Measurements from ENCODE around the gene WAPL.

Gene WAPL

DNA sequence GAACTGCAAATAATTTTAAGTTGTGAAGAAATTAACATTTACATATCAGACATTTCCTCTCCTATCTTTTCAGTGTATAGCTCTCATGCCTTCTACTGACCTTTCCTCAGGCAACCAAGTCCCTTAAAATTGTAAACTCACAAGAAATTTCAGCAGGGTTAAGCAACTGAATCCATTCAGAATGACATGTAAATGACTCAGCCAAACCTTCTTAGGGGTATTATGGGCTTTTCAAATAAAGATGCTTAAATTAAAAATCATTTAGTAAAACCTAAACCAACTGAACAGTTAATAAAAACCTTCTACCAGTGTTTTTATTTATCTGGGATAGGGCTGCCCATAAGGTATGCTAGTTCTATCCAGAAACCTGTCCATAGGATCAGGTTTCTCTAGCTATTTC, 20.7 kb downstream of the WAPL start:
- H3K27ac ChIP-seq (ENCODE audit: low read depth, low read length) = no peak overlapping the region
- no peak overlapping the region for H3K4me3 ChIP-seq (ENCODE audit: low read depth, low read length)

GRCh38 chr10:86498598-86498997, 23.0 kb downstream of the WAPL start:
- H3K27ac ChIP-seq (ENCODE audit: low read depth, low read length) = no peak overlapping the region
- H3K4me3 ChIP-seq (ENCODE audit: low read depth, low read length) = no peak overlapping the region
- no peak overlapping the region for H3K9ac ChIP-seq (ENCODE audit: low read length)
- H3K4me1 ChIP-seq (ENCODE audit: control insufficient read depth, insufficient read depth, low read length) = no peaks in the 10 kb centered on the region
- no peaks in the 10 kb centered on the region for H3K9me3 ChIP-seq (ENCODE audit: control insufficient read depth, insufficient read depth, low read depth, low read length)
- peaks cover 75% of the 10 kb centered on the region for H3K36me3 ChIP-seq (ENCODE audit: control insufficient read depth, insufficient read depth, low read length)
- H3K27me3 ChIP-seq (ENCODE audit: control insufficient read depth, insufficient read depth, low read length) = no peaks in the 10 kb centered on the region

More for the DNA sequence above, 20.7 kb downstream of the WAPL start:
- H3K36me3 ChIP-seq (ENCODE audit: control insufficient read depth, insufficient read depth, low read length) = peaks cover 63% of the 10 kb centered on the region
- H3K4me1 ChIP-seq (ENCODE audit: control insufficient read depth, insufficient read depth, low read length) = peaks cover 4% of the 10 kb centered on the region; the same call in 1 of the 2 replicates
- no peaks in the 10 kb centered on the region for H3K9me3 ChIP-seq (ENCODE audit: control insufficient read depth, insufficient read depth, low read depth, low read length)
- no peak overlapping the region for H3K9ac ChIP-seq (ENCODE audit: low read length)
- no peaks in the 10 kb centered on the region for H3K27me3 ChIP-seq (ENCODE audit: control insufficient read depth, insufficient read depth, low read length)

DNA sequence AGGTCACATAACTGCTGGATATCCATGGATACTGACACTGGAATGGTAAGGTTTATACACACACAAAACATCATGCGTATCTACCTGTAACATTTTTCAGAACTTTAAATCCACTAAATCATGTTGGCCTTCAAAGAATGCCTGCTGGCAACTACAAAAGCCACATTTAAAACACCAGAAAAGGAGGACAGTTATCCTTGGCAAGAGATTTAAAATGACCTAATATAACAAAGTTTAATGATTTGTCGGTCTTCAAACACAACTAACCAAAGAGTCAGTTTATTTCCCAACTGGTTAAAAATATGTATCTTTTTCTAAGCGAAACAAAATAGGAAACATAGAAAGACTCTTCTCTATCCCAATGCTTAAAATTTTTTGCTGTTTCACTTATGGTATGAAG, 24.0 kb downstream of the WAPL start:
- Histone ChIP-seq H3K9ac (ENCODE audit: low read length) (no peak overlapping the region), H3K4me1 (ENCODE audit: control insufficient read depth, insufficient read depth, low read length) (no peaks in the 10 kb centered on the region), H3K36me3 (ENCODE audit: control insufficient read depth, insufficient read depth, low read length) (peaks cover 68% of the 10 kb centered on the region), H3K27me3 (ENCODE audit: control insufficient read depth, insufficient read depth, low read length) (no peaks in the 10 kb centered on the region), H3K4me3 (ENCODE audit: low read depth, low read length) (no peak overlapping the region), H3K9me3 (ENCODE audit: control insufficient read depth, insufficient read depth, low read depth, low read length) (no peaks in the 10 kb centered on the region), H3K27ac (ENCODE audit: low read depth, low read length) (no peak overlapping the region)

DNA sequence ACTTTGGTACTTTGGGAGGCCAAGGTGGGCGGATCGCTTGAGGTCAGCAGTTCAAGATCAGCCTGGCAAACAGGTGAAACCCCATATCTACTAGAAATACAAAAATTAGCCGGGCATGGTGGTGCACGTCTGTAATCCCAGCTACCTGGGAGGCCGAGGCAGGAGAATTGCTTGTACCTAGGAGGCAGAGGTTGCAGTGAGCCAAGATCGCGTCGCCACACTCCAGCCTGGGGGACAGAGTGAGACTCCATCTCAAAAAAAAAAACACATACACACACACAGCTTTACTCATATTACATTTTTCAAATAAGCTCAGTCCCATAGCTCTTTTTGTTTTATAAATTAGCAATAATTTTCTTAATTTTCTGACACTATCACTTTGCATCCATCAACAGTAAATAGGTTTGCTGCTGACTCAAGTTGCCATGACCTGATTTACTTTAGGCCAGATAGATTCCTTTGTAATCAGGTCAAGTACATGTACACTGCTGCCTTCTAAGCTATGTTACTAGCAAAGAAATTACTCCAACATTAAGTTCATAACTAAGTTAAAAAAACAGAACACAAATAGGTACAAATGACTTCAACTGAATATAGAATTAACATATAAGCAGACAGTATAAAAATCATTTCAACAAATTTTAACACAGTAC, 31.5 kb downstream of the WAPL start:
- no peak overlapping the region for H3K9ac ChIP-seq (ENCODE audit: low read length)
- H3K4me1 ChIP-seq (ENCODE audit: control insufficient read depth, insufficient read depth, low read length) = no peaks in the 10 kb centered on the region
- no peaks in the 10 kb centered on the region for H3K9me3 ChIP-seq (ENCODE audit: control insufficient read depth, insufficient read depth, low read depth, low read length)
- H3K27me3 ChIP-seq (ENCODE audit: control insufficient read depth, insufficient read depth, low read length) = no peaks in the 10 kb centered on the region
- no peak overlapping the region for H3K4me3 ChIP-seq (ENCODE audit: low read depth, low read length)
- no peak overlapping the region for H3K27ac ChIP-seq (ENCODE audit: low read depth, low read length)
- H3K36me3 ChIP-seq (ENCODE audit: control insufficient read depth, insufficient read depth, low read length) = peaks cover 54% of the 10 kb centered on the region

GRCh38 chr10:86489071-86489810, 32.4 kb downstream of the WAPL start:
- H3K27me3 ChIP-seq (ENCODE audit: control insufficient read depth, insufficient read depth, low read length) = no peaks in the 10 kb centered on the region
- no peak overlapping the region for H3K4me3 ChIP-seq (ENCODE audit: low read depth, low read length)
- H3K36me3 ChIP-seq (ENCODE audit: control insufficient read depth, insufficient read depth, low read length) = peaks cover 51% of the 10 kb centered on the region
- no peaks in the 10 kb centered on the region for H3K9me3 ChIP-seq (ENCODE audit: control insufficient read depth, insufficient read depth, low read depth, low read length)
- no peaks in the 10 kb centered on the region for H3K4me1 ChIP-seq (ENCODE audit: control insufficient read depth, insufficient read depth, low read length)
- H3K9ac ChIP-seq (ENCODE audit: low read length) = no peak overlapping the region
- H3K27ac ChIP-seq (ENCODE audit: low read depth, low read length) = no peak overlapping the region

DNA sequence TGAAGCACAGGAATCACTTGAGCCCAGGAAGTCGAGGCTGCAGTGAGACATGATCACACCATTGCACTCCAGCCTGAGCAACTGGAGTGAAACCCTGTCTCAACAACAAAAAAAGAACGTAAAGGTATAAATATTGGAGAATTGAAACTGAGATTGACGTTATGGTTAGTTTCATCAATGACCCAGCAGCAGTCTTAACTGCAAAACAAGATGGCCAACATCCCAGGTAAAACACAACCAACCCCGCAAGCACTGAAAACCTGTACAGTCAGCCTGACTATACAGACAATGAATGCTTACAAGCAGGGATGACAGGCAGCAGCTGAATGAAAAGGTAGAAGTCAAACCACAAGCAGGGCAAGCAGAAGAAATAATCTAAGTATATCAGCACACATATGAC, 34.7 kb downstream of the WAPL start:
- Histone ChIP-seq H3K9ac (ENCODE audit: low read length) (no peak overlapping the region), H3K27me3 (ENCODE audit: control insufficient read depth, insufficient read depth, low read length) (no peaks in the 10 kb centered on the region), H3K4me3 (ENCODE audit: low read depth, low read length) (no peak overlapping the region), H3K36me3 (ENCODE audit: control insufficient read depth, insufficient read depth, low read length) (peaks cover 61% of the 10 kb centered on the region), H3K9me3 (ENCODE audit: control insufficient read depth, insufficient read depth, low read depth, low read length) (no peaks in the 10 kb centered on the region), H3K27ac (ENCODE audit: low read depth, low read length) (no peak overlapping the region), H3K4me1 (ENCODE audit: control insufficient read depth, insufficient read depth, low read length) (no peaks in the 10 kb centered on the region)

- no peak overlapping the region for H3K9ac ChIP-seq (ENCODE audit: low read length)
- no peak overlapping the region for H3K4me3 ChIP-seq (ENCODE audit: low read depth, low read length)
- H3K27me3 ChIP-seq (ENCODE audit: control insufficient read depth, insufficient read depth, low read length) = no peaks in the 10 kb centered on the region
- H3K9me3 ChIP-seq (ENCODE audit: control insufficient read depth, insufficient read depth, low read depth, low read length) = no peaks in the 10 kb centered on the region
- H3K4me1 ChIP-seq (ENCODE audit: control insufficient read depth, insufficient read depth, low read length) = 0 out of 2 replicates have a peak, but pooled peaks cover 3% of the 10 kb centered on the region
- H3K27ac ChIP-seq (ENCODE audit: low read depth, low read length) = no peak overlapping the region
- H3K36me3 ChIP-seq (ENCODE audit: control insufficient read depth, insufficient read depth, low read length) = peaks cover 44% of the 10 kb centered on the region
Observed at GRCh38 chr10:86483664-86484063, 37.9 kb downstream of the WAPL start.

DNA sequence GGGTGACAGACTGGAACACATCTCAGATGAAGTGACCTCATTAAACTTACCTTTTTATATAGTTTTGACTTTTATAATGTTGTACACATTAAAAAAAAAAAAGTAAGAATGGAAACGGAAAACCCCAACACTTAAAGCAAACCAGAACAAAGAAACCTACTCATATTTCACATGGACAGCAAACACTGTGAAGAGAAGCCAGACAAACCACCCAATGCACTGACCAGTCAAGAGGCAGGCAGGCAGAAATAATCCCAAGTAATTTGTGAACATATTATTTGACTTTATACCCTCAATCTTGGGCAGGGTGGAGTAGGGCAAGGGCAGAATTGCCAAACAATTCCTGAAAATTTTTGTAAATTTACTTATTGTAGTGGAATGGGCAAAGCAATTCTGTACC, 39.8 kb downstream of the WAPL start:
- Histone ChIP-seq H3K9me3 (ENCODE audit: control insufficient read depth, insufficient read depth, low read depth, low read length) (no peaks in the 10 kb centered on the region), H3K36me3 (ENCODE audit: control insufficient read depth, insufficient read depth, low read length) (peaks cover 32% of the 10 kb centered on the region)

DNA sequence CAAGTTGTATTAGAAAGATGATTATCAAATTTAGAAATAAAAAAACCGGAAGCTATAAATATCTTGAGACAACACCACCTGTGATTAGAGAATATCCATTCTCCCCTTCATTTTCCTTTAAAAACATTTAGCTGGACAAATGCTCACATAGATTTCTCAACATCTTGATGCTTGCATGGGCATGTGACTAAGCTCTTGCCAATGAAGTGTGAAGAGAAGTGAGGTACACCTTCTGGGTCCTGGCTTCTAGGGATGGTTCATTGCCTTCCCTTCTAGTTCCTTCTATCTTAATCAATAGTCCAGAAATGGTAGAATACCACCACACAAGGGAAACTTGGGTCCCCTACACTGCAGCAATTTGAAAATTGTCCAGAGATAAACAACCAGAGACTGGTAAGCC, 41.0 kb downstream of the WAPL start:
- H3K27ac ChIP-seq (ENCODE audit: low read depth, low read length) = no peak overlapping the region
- H3K27me3 ChIP-seq (ENCODE audit: control insufficient read depth, insufficient read depth, low read length) = no peaks in the 10 kb centered on the region
- no peak overlapping the region for H3K4me3 ChIP-seq (ENCODE audit: low read depth, low read length)
- H3K9me3 ChIP-seq (ENCODE audit: control insufficient read depth, insufficient read depth, low read depth, low read length) = no peaks in the 10 kb centered on the region
- no peak overlapping the region for H3K9ac ChIP-seq (ENCODE audit: low read length)
- H3K4me1 ChIP-seq (ENCODE audit: control insufficient read depth, insufficient read depth, low read length) = 0 out of 2 replicates have a peak, but pooled peaks cover 3% of the 10 kb centered on the region
- peaks cover 40% of the 10 kb centered on the region for H3K36me3 ChIP-seq (ENCODE audit: control insufficient read depth, insufficient read depth, low read length)

More for the DNA sequence above, 39.8 kb downstream of the WAPL start:
- Histone ChIP-seq H3K9ac (ENCODE audit: low read length) (no peak overlapping the region), H3K4me1 (ENCODE audit: control insufficient read depth, insufficient read depth, low read length) (0 out of 2 replicates have a peak, but pooled peaks cover 3% of the 10 kb centered on the region), H3K27me3 (ENCODE audit: control insufficient read depth, insufficient read depth, low read length) (no peaks in the 10 kb centered on the region), H3K4me3 (ENCODE audit: low read depth, low read length) (no peak overlapping the region), H3K27ac (ENCODE audit: low read depth, low read length) (no peak overlapping the region)

GRCh38 chr10:86472061-86472460, 49.5 kb downstream of the WAPL start:
- Histone ChIP-seq H3K9me3 (ENCODE audit: control insufficient read depth, insufficient read depth, low read depth, low read length) (no peaks in the 10 kb centered on the region), H3K36me3 (ENCODE audit: control insufficient read depth, insufficient read depth, low read length) (peaks cover 77% of the 10 kb centered on the region), H3K9ac (ENCODE audit: low read length) (no peak overlapping the region), H3K27ac (ENCODE audit: low read depth, low read length) (no peak overlapping the region), H3K4me3 (ENCODE audit: low read depth, low read length) (no peak overlapping the region), H3K27me3 (ENCODE audit: control insufficient read depth, insufficient read depth, low read length) (no peaks in the 10 kb centered on the region), H3K4me1 (ENCODE audit: control insufficient read depth, insufficient read depth, low read length) (no peaks in the 10 kb centered on the region)
